ENCODE measurements around the gene TSPAN14.
"Not testable (repeated sequence)": the region's sequence is repeated elsewhere in the genome, so short reads cannot be mapped to it uniquely, and the experiment has no call there.

The TSPAN14 gene, protein sequence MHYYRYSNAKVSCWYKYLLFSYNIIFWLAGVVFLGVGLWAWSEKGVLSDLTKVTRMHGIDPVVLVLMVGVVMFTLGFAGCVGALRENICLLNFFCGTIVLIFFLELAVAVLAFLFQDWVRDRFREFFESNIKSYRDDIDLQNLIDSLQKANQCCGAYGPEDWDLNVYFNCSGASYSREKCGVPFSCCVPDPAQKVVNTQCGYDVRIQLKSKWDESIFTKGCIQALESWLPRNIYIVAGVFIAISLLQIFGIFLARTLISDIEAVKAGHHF

DNA sequence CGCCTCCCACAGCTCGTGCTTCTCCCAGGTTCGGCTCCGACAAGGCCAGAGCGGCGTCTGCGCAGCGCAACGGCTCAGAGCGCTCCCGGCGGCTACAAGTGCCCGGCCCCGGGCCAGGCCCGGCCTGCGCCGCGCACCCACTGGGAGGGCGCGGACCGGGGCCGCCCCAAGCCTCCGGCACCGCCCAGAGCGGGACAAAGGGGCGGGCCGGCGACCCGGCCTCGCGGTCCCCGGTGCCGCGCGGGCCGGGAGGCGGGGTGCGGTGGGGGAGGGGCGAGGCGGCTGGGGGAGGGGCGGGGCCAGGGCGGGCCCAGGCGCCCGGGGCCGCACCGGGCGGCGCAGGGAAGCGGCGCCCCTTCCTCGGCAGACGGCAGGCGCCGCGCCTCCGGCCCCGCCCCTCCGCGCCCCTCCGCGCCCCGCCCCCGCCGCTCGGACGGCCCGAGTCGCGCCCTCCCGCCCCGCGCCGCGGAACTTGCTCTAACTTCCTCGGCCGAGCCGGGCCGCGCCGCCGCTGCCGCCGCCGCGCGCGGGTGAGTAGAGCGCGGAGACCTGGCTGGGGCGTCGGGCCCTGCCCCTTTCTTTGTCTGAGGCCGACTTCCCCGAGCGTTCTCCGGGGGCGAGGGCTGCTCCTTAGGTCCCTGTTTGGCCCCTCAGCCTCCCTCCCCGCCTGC, at the start of gene TSPAN14:
Gene TSPAN14, plus strand, starts transcription at position 469 of the 671 bp plus-strand sequence. CDS start 34,924 bp downstream, outside the sequence.
- peak; percentile 68 to 69 for DNase-seq (ENCODE audit: low read depth in 2 of 2)

DNA sequence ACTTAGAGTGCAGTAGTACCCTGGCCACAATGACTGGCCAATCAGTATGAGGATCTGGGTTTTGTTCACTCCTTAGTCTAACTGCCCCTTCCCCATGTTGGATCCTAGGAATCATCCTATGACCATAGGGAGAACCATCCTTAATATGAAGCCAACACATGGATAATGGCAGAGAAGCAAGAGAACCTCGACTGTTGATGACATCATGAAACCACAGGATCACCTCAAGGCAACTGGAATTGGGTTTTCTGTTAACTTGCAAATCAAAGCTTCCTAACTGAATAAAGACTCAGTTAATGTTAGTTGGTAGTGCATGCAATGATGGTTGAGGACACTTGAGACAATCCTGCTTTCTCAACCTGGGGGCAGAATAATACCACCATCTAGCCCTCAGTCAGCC, 49.1 kb upstream of the TSPAN14 start:
- DNase-seq (ENCODE audit: low read depth in 2 of 2) = no peak

DNA sequence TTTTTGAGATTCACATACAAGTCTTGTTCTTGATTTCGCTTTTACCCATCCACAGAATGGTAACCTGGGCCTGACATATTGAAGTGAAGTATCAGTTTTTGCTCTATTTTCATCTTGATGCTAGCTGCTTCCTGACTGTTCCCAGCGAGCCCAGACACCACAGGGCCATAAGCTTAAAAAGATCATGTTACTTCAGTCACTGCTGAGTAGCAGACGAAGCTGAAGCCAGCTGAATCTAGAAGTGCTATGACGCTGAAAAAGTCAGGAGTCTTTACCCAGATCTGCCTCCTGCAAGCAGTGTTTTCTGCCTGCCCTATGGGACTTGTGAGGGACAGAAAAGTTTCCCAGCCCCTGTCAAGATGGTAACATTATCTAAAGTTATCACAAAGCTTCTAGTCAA, 48.5 kb upstream of the TSPAN14 start:
- DNase-seq (ENCODE audit: low read depth in 2 of 2) = no peak

GRCh38 chr10:80406204-80406603, 47.9 kb upstream of the TSPAN14 start:
- DNase-seq (ENCODE audit: low read depth in 2 of 2) = no peak

DNA sequence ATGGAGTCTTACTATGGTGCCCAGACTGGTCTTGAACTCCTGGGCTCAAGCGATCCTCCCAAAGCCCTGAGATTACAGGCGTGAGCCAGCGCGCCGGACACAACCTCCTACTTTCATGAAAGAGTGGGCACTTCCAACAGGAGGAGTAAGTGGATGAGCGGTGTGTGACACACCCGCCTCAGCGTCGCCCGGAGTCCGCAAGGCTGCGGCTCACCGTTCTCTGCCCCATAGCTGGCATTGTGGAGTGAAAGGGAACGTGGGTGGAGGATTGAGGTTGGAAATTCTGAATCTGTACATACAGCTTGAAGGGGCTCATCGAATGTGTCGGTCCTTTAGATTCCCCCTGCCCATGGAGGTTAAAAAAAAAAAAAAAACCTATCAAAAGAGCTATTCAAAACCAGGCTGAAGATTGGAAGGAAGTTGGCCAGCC, 46.3 kb upstream of the TSPAN14 start:
- peak; percentile 59 to 61 for DNase-seq (ENCODE audit: low read depth in 2 of 2)

GRCh38 chr10:80408242-80409101, 45.6 kb upstream of the TSPAN14 start, which contains the start of gene PRXL2A:
PRXL2A (plus strand) TSS chr10:80408551; CDS start chr10:80420468, 11,917 bp downstream.
- peak; percentile 78 to 85 for DNase-seq (ENCODE audit: low read depth in 2 of 2)

GRCh38 chr10:80409121-80409520, 45.0 kb upstream of the TSPAN14 start:
- no peak for DNase-seq (ENCODE audit: low read depth in 2 of 2)

DNA sequence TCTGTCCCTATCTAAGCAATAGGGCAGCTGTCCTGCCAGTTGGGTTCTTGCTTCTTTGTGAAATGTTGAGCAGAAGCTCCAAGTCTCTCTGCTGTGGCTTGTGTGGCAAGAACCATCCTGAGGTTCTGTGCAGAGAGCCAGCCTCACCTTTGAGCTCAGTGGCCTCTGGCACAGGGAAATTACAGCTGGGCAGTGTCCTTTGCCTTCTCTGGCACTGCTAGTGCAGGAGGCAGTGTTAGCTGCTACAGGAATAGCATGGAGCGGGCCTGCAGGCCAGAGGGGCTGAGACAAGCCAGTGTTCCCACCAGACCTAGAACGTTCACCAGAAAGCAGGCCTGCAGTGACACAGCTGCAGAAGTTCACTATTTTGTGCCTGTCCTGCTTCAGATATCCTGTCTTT, 44.0 kb upstream of the TSPAN14 start:
- DNase-seq (ENCODE audit: low read depth in 2 of 2) = no peak

DNA sequence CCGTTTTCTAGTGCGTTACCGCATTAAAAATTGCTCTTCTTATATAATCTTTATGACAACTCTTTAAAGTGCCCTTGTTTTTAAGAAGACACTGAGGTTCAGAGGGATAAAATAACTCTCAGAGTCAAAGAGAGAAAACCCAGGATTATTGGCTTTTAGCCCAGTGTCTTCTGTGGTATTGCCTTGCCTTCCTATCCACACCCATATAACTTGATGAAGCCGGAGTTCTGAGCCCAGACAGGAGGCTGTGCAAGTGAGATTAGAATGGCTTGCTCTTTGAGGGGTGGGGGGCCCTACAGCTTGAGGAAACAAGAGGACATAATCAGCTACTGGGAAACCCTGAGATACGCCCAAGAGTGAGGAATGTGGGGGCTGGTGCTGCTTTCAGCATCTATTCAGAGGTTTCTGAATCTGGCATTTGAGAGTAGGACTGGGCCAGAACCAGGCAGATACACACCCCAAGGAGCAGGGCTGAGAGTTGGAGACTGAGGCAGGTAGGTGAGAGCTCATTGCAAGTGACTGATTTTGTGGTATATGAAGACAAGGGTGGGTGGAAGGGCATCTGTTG, 43.4 kb upstream of the TSPAN14 start:
- DNase-seq (ENCODE audit: low read depth in 2 of 2) = no peak

DNA sequence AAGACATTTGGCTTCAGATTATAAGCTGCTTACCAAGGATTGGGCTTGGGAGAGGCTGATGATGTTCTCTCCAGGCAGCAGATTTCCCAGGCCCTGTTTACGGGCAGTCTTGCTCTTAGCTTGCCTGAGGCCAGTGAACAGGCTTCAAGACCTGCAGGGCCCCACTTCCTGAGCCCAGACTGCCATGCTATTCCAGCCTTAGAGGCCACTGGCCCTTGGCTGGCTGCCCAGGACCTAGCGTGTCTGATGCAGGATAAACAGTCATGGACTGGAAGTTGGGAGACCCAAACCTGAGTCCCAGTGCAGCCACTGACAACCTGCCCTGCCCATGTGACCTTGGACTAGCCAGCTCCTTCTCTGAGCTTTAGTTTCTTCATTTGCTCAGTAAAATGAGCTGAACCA, 42.8 kb upstream of the TSPAN14 start:
- no peak for DNase-seq (ENCODE audit: low read depth in 2 of 2)

DNA sequence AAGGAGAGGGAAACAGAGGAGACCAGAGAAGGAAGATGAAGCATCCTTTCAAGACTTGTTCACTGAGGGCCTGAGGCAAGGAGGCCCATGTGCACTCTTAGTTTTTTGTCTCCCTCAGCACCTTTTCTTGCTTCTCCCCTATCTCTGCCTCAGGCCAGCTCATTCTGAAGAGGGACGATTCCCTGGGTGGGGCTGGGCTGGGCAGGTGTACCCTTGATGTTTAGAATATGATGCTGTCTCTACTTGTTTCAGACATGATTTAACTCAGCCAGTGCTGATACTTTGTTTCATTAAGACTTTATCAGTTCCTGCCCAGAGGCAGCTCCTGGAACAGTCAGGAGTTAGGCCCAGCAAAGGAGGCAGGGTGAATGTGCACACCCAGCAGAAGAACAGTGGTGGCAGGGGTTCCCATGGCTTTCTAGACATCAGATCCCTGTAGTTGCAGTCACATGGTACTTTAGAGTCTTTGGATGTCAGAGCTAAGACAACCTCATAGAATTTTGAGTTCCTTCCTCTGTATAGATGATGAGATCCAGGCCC, 42.4 kb upstream of the TSPAN14 start:
- no peak for DNase-seq (ENCODE audit: low read depth in 2 of 2)

DNA sequence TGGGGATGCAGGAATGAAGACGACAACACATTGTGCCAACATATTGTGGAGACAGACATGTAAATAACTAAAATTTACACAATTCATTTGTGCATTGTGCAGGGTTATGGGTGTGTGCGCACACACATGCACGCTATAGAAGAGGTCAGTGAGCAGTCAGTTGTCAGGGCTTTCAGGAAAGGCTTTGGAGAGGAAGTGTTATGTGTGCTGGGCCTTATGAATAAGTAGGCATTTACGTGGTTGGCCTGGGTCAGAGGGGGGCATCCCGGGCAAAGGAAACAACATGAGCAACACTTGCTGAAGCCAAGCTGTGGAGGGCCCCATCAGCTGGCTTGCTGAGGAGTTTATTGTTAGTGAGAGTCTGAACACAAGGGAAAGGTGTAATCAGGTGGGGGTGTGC, 41.6 kb upstream of the TSPAN14 start:
- DNase-seq (ENCODE audit: low read depth in 2 of 2) = no peak

- no peak for DNase-seq (ENCODE audit: low read depth in 2 of 2)
These were observed 40.7 kb upstream of the TSPAN14 start for GRCh38 chr10:80413271-80413996.

- DNase-seq (ENCODE audit: low read depth in 2 of 2) = no peak
These were observed 39.8 kb upstream of the TSPAN14 start for GRCh38 chr10:80414142-80414895.

DNA sequence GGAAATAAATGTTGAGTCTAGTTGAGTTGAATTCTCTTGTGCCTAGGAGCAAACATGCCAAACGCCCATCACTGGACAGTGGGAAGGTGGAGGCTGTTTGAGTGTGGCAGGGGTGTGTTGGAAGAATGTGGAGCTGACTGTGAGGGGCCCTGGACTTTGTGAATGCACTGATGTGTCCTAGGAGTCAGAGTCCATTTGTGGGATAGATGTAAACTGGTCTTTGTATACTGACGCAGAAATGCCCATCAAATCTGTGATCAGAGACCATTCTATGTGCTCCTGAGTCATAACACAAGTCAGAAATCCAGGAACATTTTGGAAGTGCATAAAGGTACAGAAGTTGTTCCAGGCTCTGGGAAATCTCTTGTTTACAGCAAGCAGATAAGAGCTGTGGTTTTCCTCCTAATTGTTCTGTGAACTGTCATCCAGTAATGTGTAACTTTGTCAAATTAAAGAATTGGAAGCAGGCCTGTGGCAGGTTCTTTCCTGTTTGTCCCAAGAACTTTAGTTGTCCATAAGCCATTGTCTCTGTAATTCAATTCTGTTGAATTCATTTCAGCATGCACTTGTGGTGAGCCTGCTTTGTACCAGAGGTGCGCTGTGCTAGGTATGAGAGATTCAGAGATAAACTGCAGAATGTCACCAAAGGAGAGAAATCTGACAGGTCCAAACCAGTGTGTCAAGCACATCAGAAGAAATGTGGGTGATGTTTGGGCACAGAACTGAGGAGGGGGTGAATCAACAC, 38.2 kb upstream of the TSPAN14 start:
- DNase-seq (ENCODE audit: low read depth in 2 of 2) = no peak

GRCh38 chr10:80416479-80417098, 37.5 kb upstream of the TSPAN14 start:
- no peak for DNase-seq (ENCODE audit: low read depth in 2 of 2)

DNA sequence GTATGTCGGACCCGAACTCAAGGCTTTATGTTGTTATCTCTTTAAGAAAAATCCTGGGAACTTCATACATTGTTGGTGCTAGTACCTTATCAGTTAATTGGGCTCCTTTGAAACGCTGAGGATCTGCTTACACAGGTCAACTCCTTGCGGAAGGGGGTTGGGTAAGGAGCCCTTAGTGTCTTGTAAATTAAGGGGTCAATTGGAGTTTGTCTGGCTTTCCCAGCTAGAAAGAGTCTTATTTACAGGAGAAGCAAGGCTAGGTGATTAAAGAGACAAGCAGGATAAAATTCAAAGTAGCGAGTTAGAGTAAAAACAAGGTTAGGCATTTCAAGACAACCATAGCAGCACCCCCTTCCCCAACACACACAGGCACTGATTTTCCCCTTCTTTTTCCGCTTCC, 36.9 kb upstream of the TSPAN14 start:
- DNase-seq (ENCODE audit: low read depth in 2 of 2) = not testable (repeated sequence)

DNA sequence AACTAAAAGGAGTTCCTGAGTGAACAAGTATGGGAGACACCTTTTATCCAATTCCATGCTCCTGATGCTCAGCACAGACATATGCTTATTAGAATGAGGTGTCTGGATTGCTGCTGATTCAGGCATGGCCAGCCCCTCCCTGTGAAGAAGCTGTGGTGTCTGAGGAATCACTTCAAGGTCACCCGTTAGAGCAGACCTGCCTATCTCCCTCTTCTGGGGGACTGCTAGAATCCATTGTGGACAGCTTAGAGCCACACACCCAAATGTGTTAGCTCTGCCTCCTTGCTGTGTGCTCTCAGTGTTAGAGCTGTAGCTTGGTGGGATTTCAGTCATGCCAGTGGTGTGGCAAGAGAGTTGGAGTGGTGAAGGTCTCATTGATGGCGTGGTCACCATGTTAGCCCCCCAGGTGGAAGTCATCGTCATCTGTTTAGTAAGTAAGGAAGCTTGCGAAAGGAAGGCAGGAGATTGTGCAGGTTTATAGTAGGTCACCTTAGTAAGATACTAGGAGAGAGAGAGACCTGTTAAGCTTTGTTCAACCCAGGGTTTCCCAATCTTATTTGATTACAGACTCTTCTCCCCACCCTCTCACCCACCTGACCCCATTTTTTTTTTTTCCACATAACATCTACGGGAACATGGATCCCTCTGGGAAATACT, 32.9 kb upstream of the TSPAN14 start:
- no peak for DNase-seq (ENCODE audit: low read depth in 2 of 2)

All from stimulated activated CD8-positive, alpha-beta memory T cell treated with anti-CD3 and anti-CD28 coated beads, Interleukin-15, amount 100 ng/mL, for 48 hours (primary cell).